HG03159 (cell line): ENCODE data around the gene PITPNM2.

Experiments used
- ATAC-seq: cut with Tn5 transposase; IDR thresholded peaks from one replicate; pipeline ENCODE4 v1.9.1; 2021; ENCODE audit warnings: mild to moderate bottlenecking, moderate library complexity; ENCODE audit not compliant: unreplicated experiment

PITPNM2 gene

DNA sequence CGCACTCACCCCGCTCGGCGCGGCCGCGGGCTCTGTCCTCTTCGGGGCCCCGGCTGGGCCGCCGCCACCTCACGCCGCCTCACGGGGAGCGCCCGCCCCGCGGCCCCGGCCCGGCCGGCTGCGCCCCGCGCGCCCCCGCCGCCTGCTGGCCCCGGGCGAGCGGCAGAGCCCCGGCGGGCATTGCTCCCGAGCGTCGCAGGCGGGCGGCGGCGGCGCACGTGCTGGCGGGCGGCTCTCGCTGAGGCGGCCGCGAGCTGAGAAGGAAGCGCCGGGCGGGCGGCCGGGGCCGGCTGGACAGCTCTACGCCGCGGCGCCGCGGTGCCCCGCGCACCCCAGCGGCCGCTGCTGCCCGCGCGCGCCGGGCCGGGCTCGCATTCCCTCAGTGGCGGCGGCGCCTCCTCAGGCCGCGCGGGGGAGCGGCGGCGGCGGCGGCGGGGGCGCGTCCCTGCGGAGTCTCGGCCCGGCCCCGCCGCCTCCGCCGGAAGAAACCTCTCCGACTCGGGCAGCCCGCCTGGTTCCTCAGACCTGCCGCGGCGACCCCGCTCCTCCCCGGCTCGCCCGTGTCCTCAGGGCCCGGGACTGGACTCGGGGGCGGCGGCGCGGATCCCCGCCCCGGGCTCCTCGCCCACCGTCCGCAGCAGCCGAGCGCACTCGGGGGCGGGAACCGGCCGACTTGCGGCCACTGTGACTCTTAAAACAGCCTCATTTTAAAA is at the start of gene PITPNM2:
Gene PITPNM2, minus strand, starts transcription at position 347 of the 713 bp plus-strand sequence. CDS start 116,500 bp downstream, outside the sequence.
- ATAC-seq: peak; percentile 66

GRCh38 chr12:123200414-123200813 is 49.5 kb upstream of the PITPNM2 start:
- no peak for ATAC-seq

- no peak for ATAC-seq
Observed at GRCh38 chr12:123199936-123200335, 49.0 kb upstream of the PITPNM2 start.

GRCh38 chr12:123187637-123188036 is 36.7 kb upstream of the PITPNM2 start:
- no peak for ATAC-seq

- ATAC-seq: no peak
Observed at GRCh38 chr12:123180171-123180570, 29.3 kb upstream of the PITPNM2 start.

GRCh38 chr12:123171967-123172366 is 21.1 kb upstream of the PITPNM2 start:
- ATAC-seq: no peak

DNA sequence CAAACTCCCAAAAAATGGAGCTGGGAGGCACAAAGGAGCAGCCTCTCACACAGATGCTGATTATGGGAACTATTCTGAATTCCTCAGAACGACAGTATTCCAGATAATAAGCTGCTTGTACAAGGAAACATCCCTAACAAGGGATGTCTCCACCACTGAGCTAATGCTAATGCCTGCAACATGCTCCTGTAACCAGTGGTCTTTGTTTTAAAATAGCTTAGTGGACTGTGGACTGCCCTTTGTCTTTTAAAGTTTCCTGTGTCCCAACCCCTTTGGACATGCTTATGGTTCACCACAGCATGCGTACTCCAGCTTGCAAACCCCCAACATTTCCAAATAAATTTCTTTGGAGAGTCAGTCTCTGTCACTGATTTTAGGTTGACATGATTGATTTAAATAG is 16.4 kb upstream of the PITPNM2 start:
- ATAC-seq: no peak

GRCh38 chr12:123165537-123165936 is 14.6 kb upstream of the PITPNM2 start:
- ATAC-seq: no peak

- ATAC-seq: no peak
Observed at GRCh38 chr12:123164710-123165261, 13.9 kb upstream of the PITPNM2 start.

GRCh38 chr12:123164222-123164621 is 13.3 kb upstream of the PITPNM2 start:
- no peak for ATAC-seq

GRCh38 chr12:123163227-123163626 is 12.3 kb upstream of the PITPNM2 start:
- ATAC-seq: no peak

GRCh38 chr12:123160801-123161487 is 10.1 kb upstream of the PITPNM2 start:
- ATAC-seq: no peak

DNA sequence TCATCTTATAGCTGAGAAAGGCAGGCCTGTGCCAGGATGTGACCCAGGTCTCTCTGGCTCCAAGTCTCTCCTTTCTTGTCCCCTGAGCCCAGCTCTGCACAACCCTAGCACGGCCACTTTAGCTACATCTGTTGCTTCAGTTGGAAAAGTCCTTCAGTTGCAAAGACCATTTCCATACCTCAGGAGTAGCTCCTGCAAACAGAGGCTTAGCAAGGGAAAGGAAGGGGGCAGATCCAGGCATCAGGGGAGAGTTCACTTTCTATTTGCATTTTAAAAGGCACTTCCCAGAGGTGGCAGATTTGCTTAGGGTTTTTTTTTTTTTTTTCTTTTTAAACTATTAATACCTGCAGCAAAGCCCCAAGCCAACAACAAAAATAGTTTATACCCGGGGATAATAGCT is 3.0 kb upstream of the PITPNM2 start:
- ATAC-seq: no peak

DNA sequence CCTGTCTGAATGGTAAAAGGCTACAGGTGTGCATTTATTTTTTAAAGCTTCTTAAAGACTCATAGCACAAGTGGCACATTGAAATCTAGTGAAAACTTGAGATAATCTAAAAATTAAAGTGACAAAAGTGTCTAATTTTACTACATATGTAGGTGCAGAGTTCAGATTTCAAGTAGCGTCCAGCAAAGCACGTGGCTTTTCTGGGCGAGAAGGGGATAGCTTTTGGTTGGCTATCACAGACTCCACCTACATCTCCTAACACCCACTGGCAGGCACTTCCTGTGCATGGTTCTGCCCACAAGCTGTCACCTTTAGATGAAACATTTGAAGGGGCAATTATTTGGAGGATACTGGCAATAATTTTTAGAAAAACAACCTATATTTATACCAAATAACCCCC is 1.9 kb upstream of the PITPNM2 start:
- ATAC-seq: no peak

DNA sequence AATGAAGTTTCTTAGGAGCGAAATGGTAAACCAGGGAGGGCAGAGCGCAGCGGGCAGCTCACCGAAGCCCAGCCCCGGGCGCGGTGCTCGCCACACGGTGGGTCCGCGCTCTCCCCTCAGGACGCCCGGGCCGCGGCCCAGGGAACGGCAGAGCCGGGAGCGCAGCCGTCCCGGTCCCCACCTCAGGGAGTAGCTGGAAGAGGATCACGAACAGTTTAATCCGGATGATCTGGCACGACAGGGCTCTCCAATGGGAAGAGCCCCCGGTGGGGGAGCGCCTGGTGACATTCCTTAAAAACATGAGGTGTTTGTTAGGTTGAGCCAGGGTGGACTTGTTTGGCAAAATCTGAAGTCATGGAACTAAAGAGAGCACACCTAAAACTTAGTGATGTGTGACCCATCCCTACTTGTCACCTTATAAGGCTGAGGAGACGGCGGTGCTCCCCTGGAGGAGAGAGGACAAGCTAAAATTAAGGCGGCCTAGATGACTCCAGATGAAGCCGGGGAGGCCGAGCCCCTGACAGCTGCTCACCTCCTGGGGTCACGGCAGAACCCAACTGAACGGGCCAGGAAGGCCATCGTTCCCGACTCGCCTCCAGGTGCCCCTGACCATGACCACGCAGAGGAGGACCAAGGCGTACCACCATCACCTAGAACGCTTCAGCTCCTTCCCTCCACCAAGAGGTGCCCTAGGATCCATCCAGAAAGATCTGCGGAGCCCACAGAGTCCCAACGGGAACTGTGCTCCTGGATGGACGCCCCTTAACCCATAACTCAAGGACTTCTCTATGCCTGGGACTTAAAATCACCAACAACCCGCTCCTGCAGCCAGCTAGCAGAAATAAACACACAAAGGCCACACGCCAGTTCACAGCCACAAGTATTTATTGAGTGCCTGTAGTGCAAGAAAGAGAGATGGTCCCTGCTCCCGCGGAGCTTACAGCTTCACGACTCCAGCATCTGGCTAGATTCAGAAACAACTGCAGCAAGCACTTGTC is 866 bp upstream of the PITPNM2 start:
- ATAC-seq: no peak

DNA sequence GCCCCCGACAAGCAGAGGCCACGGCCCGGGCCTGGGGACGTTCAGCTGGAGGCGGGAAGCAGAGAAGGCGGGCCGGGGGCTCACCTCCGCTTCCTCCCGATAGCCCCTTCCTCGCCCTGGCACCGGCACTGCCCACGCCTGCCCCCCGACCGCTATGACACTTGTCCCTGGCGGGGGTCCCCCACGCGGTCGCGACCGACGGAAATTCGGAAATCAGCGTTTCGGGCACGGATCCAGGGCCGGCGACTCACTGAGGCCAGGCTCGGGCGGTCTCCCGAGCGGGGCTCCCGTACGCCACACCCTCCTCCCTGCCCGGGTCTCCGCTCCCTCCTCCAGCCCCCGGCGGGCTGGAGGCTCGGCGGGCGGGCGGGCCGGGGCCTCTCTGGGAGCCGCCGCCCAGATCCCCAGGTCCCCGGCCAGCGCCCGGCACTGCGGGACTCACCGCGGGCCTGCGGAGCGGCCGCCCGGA is 581 bp downstream of the PITPNM2 start:
- no peak for ATAC-seq

- no peak for ATAC-seq
Observed at GRCh38 chr12:123149501-123150274, 1.2 kb downstream of the PITPNM2 start.

GRCh38 chr12:123149088-123149487 is 1.8 kb downstream of the PITPNM2 start:
- ATAC-seq: no peak

- ATAC-seq: no peak
Observed at GRCh38 chr12:123148655-123149054, 2.2 kb downstream of the PITPNM2 start.

DNA sequence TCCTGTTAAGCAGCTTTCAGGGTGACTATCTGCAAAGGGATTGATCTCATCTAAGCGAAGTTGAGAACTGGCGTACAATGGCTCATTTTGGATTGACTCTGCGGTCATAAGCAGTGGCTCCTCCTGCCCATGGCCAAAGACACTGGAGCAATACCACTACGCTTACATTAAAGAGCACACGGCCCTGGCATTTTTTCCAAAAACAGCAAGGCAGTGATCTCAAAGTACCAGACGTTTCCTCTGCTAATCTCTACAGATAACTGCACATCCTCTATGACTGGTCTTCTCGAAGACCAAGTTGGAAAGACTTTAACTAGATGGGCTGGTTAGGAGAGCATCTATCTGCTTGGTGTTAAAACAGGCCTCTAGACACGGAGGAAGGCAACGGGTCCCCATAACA is 2.7 kb downstream of the PITPNM2 start:
- ATAC-seq: no peak
